Stimulated activated naive CD8-positive, alpha-beta T cell treated with anti-CD3 and anti-CD28 coated beads, Interleukin-15, Interleukin-2, amounts not matched to agents 100 U/mL and 50 U/mL, for 24 hours (primary cell): ENCODE data around the gene SLC30A2.
"Not testable (repeated sequence)": the region's sequence is repeated elsewhere in the genome, so short reads cannot be mapped to it uniquely, and the experiment has no call there.

ENCODE experiments used
- ATAC-seq: fragments of 150-1000 bp; cut with Tn5 transposase; one replicate; pipeline ENCODE4 v1.10.0; 2021
- DNase-seq: peaks from one replicate; pipeline ENCODE4 v3.0.0; 2021

The SLC30A2 gene

GRCh38 chr1:26045722-26046245, at the start of gene SLC30A2:
Gene SLC30A2, minus strand, starts transcription at chr1:26046118. Its CDS starts 222 bp downstream, at chr1:26045896.
- DNase-seq (no peak), ATAC-seq (no peak)

GRCh38 chr1:26094677-26095383, 48.9 kb upstream of the SLC30A2 start:
- no peak for DNase-seq

GRCh38 chr1:26094076-26094669, 48.3 kb upstream of the SLC30A2 start:
- no peak for DNase-seq
- ATAC-seq = no peak

More at GRCh38 chr1:26094677-26095383, 48.9 kb upstream of the SLC30A2 start:
- no peak for ATAC-seq

- not testable (repeated sequence) for ATAC-seq, DNase-seq
Observed at GRCh38 chr1:26093569-26093968, 47.7 kb upstream of the SLC30A2 start.

GRCh38 chr1:26092422-26092821, 46.5 kb upstream of the SLC30A2 start:
- ATAC-seq (no peak), DNase-seq (no peak)

GRCh38 chr1:26090893-26091292, 45.0 kb upstream of the SLC30A2 start:
- ATAC-seq (no peak), DNase-seq (no peak)

GRCh38 chr1:26089125-26089524, 43.2 kb upstream of the SLC30A2 start:
- no peak for ATAC-seq
- no peak for DNase-seq

- DNase-seq (no peak), ATAC-seq (no peak)
Observed at GRCh38 chr1:26084844-26085243, 38.9 kb upstream of the SLC30A2 start.

- DNase-seq (no peak), ATAC-seq (no peak)
Observed at GRCh38 chr1:26084091-26084561, 38.2 kb upstream of the SLC30A2 start.

- ATAC-seq = no peak
- DNase-seq = no peak
Observed at GRCh38 chr1:26083208-26083607, 37.3 kb upstream of the SLC30A2 start.

- no peak for DNase-seq
- no peak for ATAC-seq
Observed at GRCh38 chr1:26082020-26082350, 36.1 kb upstream of the SLC30A2 start.

GRCh38 chr1:26081267-26082019, 35.5 kb upstream of the SLC30A2 start:
- no peak for DNase-seq
- ATAC-seq = no peak

GRCh38 chr1:26079960-26080814, 34.3 kb upstream of the SLC30A2 start:
- ATAC-seq = no peak
- no peak for DNase-seq

- DNase-seq (no peak), ATAC-seq (no peak)
Observed at GRCh38 chr1:26079178-26079563, 33.3 kb upstream of the SLC30A2 start.

- DNase-seq (no peak), ATAC-seq (no peak)
Observed at GRCh38 chr1:26078286-26079177, 32.6 kb upstream of the SLC30A2 start.

GRCh38 chr1:26077524-26077923, 31.6 kb upstream of the SLC30A2 start:
- no peak for DNase-seq
- ATAC-seq = no peak

GRCh38 chr1:26075421-26076144, 29.7 kb upstream of the SLC30A2 start:
- ATAC-seq (no peak), DNase-seq (no peak)

- DNase-seq = no peak
Observed at GRCh38 chr1:26072305-26072704, 26.4 kb upstream of the SLC30A2 start.

GRCh38 chr1:26070963-26071342, 25.0 kb upstream of the SLC30A2 start:
- DNase-seq = no peak
- no peak for ATAC-seq

More at GRCh38 chr1:26072305-26072704, 26.4 kb upstream of the SLC30A2 start:
- ATAC-seq = no peak

- no peak for DNase-seq
- no peak for ATAC-seq
Observed at GRCh38 chr1:26070296-26070962, 24.5 kb upstream of the SLC30A2 start.
